ENCODE measurements around the gene SORCS2.

DNA sequence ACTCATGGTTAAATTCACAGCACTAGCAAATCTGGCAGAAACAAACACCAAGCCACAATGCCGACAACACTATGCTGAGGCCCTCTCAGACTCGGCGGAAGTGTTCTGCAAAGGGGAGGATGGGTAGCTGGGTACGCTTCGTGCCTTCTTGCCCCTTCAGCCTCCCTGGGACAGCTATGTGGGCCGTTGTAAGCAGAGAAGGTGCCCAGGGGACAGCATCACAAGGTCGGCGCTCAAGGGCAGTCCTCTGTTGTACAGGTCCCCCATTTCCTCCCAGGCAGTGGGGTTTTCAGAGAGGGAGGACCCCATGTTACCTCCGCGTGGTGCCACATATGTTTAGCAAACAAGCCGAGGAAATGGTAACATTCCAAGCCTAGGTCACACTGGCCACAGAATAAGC, 573.7 kb downstream of the SORCS2 start:
- TF ChIP-seq CTCF (IDR thresholded peaks at IDR 0.05; ENCODE audit: low read depth, low read length) = no peak
- no peak for TF ChIP-seq EZH2phosphoT487 (IDR thresholded peaks at IDR 0.05; ENCODE audit: low read depth)
